AML-193 (cell line): ENCODE data around the gene CYB561D2.

Experiments
- DNase-seq, 2 experiments: peaks; one replicate each; lab custom pipeline; 2025; lab: John Stamatoyannopoulos, UW

Gene CYB561D2

DNA sequence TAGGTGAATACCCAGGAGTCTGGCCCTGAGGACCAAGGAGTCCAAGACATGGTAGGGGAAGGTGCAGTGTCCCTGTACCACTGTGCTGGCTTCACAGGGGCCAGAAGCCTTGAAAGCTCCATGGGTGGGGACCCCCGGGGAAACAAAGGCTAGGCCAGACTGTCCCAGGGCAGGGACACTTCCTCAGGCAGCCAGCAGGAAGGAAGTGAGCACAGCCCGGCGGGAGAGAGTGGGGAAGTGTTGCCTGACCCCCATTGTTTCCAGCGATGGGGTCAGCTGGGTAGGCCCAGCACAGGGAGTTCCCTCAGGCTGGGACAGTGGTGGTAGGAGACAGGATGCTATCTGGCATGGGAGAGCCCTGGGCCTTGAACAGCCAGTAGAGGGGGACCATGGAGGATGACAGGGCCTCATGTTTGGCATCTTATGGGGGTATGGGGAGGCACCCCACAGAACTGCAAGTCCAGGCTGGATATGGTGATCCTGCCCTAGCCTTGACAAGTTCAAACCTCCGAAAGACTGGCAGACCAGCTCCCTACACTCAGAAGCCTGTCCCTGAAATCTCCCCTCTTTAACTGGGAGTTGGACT, 27.0 kb upstream of the CYB561D2 start:
- no peak for DNase-seq

DNA sequence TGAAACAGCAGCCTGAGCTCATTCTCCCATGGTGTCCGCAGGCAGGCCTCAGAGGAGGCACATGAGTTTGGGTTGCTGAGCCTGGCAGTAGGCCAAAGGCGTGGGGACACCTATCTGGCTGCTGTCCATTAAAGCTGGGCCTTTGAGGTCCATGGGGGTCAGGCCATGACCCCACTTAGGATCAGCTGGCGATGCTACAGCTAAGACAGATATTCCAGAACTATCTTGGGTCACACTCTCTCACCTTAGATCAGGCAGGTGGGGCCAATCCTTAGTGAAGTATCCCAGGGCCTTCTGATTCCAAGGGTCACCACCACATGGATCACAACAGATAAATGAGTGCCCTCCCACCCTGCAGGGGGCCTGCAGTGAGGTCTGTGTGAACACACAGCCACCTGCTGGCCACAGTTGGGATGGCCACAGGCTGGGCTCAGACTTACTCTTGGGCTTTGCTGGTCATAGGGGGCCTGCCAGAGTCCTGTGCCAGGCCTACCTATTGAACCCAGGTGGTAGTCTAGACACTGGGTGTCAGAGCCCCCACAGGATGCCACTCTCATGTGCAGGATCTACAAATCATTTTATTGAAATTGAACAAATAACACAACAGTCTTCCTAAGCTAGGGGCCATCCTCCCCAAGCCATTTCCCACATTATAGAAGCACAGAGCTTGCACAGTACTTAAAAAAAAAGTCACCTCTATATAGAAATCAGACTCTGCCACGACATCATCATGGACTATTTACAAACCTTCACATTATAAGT, 26.1 kb upstream of the CYB561D2 start:
- DNase-seq, result peak; percentile 58 to 68

GRCh38 chr3:50325113-50325480, 25.6 kb upstream of the CYB561D2 start:
- DNase-seq, result no peak

- DNase-seq, result peak; percentile 9 to 31
Observed at GRCh38 chr3:50325497-50326181, 25.0 kb upstream of the CYB561D2 start.

DNA sequence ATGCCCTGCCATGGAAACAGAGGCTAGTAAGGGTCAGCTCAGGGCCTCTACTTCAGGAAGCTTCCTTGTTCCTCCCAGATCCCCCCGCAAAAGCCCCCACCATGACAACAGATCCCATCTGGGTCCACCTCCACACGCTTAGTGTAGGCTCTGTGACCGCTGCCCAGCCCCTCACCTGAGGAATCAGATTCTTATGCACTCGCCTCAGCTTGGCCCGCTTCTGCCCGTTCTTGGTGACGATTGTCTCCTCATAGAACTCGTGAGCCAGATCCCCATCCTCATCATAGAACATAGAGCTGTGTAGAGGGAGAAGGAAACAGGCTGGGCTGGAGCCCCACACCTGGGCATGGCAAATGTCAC, 24.5 kb upstream of the CYB561D2 start:
- no peak for DNase-seq

DNA sequence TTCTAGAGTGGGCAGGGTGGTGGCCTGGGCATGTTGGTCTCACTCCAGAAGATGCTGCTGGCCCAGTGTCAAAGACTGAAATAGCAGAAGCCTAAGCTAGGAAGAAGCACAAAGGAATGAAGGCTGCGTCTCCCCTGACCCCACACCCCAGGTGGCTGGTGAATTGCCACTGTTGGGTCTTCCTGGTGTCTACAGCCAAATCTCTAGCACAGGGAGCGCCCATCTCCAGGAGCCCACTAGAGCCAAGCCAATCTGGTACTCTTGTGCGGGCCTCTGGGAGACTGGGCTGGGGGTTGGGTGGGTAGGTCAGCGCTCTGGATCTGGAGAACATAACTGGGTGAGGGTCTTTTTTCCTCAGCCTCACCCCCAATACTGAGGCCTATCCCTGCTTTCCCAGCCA, 23.5 kb upstream of the CYB561D2 start:
- no peak for DNase-seq

GRCh38 chr3:50327943-50328691, 22.5 kb upstream of the CYB561D2 start, which contains the start of gene TUSC2:
TUSC2 (minus strand) TSS chr3:50328223; CDS start chr3:50328099, 124 bp downstream.
- peak; percentile 98 to 99 for DNase-seq

DNA sequence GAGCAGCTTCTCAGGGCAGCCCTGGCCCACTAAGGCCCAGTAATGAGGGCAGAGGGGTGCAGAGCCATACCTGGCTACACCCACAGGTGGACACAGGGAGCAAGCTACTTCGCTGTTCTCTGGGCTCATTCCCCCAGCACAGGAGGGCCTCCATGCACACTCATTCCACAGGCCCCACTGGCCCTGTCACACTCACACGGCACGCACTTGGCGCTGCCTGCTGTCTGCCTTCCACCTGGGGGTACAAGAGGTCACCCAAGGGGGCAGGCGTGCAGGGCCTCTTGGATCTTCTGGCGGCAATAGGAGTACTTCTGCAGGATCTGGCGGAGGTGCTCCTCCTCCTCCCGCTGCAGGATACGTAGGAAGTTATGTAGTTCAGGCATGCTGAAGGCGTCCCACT, 20.3 kb upstream of the CYB561D2 start:
- DNase-seq, result no peak

- no peak for DNase-seq
Observed at GRCh38 chr3:50331364-50331907, 19.2 kb upstream of the CYB561D2 start.

GRCh38 chr3:50333744-50334328, 16.8 kb upstream of the CYB561D2 start:
- DNase-seq, result no peak

DNA sequence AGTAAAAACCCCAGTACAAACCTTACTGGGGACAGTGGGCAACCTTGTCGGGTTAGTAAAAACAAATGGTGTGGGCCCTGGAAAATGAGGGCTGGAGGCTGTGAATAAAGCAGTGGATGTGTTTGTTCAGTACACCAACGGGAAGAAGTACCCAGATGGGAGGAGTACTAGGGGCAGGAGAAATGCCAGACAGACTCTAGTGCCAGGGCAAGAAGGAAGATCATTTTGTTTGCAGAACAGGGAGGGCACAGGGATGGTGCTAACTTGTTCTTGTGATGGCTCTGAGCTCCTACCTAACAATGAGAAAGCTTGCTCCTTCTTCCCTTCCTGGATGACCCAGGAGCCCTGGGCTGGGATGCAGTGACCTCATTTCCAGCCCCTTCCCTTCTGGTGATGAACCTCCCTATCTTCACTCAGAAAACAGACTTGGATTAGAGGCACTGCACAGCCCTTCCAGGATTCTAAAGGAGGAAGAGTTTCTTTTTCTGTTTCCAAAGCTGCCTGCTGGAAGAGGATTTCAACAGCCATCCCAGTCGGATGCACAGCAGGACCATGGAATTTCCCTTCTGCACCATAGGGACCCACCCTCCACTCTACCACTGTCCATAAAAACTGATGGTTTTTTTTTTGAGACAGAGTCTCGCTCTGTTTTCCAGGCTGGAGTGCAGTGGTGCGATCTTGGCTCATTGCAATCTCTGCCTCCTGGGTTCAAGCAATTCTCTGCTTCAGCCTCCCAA, 16.2 kb upstream of the CYB561D2 start:
- no peak for DNase-seq

DNA sequence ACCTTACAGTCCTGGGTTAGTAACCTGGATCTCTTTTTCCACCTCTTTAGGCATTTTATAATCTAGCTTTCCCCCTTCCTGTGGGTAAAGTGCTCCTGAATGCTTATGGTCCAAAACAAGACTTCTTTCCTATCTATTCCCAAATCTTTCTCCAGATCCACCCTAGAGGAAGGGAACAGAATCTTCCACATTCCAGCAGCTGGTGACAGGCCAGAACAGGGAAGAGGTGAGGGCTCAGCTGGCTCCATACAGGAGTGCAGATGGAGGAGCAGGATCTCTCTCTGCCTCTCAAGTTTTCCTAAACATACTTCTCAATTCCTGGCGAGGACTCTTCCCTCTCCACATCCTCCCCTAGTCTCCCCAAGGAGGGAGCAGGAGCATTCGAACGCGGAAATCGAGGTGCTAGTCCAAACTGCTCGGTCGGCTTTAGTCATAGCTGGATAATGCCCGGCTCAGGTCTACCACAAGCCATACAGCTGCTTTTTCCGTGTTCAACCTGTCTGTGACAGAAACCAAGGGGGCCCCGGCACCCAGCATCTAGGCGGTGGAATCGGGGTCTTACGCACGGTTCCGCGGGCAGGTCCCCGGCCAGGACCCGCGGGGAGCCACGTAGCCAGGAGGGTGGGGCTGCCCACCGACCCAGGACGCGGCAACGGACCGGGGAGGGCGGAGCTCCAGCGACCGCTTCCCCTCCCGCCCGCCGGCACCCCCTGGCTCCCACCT, 14.0 kb upstream of the CYB561D2 start:
- DNase-seq, result no peak

DNA sequence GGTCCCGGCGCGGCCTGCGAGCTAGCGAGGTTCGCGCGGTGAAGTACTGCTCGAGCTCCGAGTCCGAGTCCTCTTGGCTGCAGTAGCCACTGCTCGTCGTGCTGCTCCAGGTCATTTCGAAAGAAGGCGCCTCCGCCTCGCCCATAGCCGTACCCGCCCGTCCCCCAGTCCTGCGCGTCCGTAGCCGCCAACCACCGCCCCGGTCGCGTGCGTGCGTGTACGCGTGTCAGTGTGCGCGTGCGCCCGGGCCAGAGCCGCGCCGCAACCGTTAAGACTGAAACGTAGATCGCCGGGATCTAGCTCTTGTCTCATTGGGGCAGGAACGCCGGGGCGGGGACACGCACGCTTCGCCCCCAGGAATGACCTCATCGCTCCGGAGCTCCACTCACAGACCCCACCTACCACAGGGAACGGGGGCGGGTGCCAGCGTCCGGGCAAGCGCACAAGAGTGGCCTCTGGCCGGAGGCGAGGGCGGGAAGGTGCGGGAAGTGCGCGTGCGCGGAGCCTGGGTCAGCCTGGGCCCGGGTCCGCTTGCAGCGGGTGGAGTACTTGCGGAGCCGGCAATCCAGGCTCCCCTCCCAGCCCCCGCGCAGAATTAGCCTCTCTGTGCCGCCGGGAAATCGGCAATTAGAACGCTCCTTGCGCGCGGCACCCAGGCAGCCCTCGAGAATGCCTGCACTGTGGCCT, 13.3 kb upstream of the CYB561D2 start:
- peak; percentile 100 for DNase-seq

DNA sequence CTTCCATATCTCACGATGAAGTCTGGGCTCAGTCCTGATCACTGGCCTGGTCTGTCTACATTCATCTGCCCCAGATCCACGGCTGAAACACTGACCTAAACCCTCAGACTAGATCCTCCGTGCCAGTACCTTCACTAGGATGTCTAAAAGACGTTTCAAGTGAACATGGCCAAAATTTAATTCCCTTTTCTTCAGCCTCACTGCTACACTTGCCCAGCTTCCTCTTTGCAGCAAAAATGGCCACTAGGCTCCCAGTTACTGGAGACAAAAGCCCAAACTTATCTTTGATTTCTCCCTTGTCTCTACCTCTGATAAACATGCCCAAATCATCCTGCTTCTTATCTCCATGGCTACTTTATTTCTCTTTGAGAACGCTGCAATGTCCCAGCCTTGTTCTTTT, 11.7 kb upstream of the CYB561D2 start:
- peak; percentile 51 to 59 for DNase-seq

DNA sequence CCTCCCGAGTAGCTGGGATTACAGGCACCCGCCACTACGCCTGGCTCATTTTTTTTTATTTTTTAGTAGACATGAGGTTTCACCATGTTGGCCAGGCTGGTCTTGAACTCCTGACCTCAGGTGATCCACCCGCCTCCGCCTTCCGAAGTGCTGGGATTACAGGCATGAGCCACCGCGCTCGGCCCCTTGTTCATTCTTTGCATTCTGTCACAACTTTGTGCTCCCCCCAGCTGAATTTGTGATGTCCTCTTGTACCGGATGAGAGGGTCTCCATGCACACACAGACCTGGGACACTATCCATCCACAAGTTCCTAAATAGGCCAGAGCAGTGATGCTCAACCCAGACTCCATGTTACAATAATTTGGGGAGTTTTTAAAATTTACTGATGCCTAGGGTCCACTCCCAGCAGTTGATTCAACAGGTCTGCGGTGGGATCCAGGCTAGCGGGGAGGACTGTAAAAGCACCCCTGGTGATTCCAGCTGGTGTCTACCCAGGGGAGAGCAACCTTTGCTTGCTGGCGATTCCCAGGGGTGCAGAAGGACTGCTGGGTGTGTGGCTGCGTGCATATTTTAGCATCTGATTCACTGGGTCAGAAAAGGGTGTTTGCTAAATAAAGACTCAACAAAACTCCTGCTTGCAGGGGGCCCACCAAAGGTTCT, 11.0 kb upstream of the CYB561D2 start:
- DNase-seq, result no peak

- no peak for DNase-seq
Observed at GRCh38 chr3:50340147-50340447, 10.6 kb upstream of the CYB561D2 start.

DNA sequence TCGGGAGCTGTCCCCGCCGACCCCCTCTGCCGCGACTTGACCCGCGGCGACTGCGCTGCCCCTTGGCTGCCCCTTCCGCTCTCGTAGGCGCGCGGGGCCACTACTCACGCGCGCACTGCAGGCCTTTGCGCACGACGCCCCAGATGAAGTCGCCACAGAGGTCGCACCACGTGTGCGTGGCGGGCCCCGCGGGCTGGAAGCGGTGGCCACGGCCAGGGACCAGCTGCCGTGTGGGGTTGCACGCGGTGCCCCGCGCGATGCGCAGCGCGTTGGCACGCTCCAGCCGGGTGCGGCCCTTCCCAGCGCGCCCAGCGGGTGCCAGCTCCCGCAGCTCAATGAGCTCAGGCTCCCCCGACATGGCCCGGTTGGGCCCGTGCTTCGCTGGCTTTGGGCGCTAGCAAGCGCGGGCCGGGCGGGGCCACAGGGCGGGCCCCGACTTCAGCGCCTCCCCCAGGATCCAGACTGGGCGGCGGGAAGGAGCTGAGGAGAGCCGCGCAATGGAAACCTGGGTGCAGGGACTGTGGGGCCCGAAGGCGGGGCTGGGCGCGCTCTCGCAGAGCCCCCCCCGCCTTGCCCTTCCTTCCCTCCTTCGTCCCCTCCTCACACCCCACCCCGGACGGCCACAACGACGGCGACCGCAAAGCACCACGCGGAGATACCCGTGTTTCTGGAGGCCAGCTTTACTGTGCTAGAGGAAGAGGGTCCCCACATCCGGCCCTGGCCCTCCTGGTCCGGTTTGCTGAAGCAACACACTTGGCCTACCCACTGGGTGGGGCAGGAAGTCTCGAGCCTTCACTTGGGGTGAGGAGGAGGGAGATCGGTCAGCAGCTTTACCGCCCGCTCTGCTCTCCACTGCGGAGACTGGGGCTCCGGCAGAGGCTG, 10.0 kb upstream of the CYB561D2 start, which contains the start of gene RASSF1:
RASSF1 (minus strand) TSS at position 389 of the 882 bp plus-strand sequence; CDS start at position 358, 31 bp downstream.
- DNase-seq, result peak; percentile 100

GRCh38 chr3:50341537-50341936, 9.1 kb upstream of the CYB561D2 start:
- no peak for DNase-seq
